AG09319 (cell line): ENCODE data around the gene PLCL1.

Experiments used
- DNase-seq: peaks from one replicate; pipeline ENCODE4 v3.0.0-alpha.2; 2010; ENCODE audit warnings: low read depth; ENCODE audit errors: extremely low read depth
- TF ChIP-seq, protein P1 (sequence below): IDR thresholded peaks from 2 replicates; pipeline ENCODE4 v1.5.1; 2011; ENCODE audit warnings: low read depth, mild to moderate bottlenecking, inconsistent platforms, low read length, moderate library complexity

Gene PLCL1

DNA sequence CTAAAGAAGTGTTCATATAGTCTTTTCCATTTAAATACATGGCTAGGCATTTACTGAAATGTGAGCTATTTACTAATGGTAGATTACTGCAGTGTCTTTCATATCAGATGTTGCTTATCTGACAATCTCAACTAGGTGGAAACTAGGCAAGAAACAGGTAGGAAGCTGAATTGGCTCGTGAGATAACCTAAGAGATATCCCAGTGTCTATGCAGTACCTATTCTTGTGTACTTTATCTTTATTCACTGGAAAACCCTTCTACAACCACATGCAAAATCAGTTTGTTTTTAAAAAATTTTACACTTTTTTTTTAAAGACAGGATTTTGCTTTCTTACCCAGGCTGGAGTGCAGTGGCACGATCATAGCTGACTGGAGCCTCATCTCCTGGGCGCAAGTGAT is 63.8 kb downstream of the PLCL1 start:
- no peak for DNase-seq
- TF ChIP-seq, protein P1, sequence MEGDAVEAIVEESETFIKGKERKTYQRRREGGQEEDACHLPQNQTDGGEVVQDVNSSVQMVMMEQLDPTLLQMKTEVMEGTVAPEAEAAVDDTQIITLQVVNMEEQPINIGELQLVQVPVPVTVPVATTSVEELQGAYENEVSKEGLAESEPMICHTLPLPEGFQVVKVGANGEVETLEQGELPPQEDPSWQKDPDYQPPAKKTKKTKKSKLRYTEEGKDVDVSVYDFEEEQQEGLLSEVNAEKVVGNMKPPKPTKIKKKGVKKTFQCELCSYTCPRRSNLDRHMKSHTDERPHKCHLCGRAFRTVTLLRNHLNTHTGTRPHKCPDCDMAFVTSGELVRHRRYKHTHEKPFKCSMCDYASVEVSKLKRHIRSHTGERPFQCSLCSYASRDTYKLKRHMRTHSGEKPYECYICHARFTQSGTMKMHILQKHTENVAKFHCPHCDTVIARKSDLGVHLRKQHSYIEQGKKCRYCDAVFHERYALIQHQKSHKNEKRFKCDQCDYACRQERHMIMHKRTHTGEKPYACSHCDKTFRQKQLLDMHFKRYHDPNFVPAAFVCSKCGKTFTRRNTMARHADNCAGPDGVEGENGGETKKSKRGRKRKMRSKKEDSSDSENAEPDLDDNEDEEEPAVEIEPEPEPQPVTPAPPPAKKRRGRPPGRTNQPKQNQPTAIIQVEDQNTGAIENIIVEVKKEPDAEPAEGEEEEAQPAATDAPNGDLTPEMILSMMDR: no peak

DNA sequence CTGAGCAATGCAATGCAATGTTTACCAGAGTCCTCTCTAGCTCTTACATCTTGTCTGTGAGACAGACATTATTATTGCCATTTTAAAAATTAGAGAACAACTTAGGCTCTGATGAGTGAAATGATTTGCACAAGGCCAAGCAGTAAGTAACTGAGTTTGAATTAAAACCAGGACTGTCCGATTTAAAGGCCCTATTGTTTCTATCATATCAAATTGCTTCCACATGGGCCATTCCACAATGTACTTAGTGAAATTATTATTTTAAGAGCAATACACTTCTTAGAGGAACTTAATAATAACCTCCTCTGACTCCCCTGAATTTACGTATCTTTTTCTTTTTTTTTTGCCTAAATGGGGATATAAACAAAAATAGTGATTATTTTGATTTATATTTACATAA is 64.6 kb downstream of the PLCL1 start:
- TF ChIP-seq, protein P1: no peak
- DNase-seq: no peak

DNA sequence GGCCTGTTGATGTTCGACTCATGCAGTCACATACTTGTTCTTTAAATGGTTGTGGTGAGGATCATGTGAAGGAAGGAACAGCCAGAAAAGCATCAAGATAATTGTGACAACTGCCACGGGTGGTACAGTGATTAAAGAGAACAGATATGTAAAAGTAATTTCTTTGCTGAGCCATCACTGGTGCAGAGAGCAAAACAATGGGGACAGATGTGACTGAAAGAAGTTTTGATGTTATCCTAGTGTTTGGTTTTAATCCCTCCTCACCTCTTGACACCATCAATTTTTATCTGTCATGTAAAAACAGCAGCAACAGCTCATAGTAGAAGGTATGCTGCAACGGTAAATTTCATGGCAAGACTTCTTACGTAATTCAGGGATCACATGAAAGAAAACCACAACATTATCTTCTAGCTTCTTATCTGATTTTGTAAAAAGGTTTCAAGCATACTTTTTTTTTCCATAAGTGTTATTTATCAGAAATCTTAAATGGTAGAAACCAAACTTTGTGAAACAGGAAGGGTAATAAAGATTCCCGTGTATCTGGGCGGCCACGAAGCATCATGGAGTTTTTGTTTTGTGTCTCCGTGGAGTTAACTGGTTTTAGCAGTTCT is 65.2 kb downstream of the PLCL1 start:
- TF ChIP-seq, protein P1: no peak
- no peak for DNase-seq

DNA sequence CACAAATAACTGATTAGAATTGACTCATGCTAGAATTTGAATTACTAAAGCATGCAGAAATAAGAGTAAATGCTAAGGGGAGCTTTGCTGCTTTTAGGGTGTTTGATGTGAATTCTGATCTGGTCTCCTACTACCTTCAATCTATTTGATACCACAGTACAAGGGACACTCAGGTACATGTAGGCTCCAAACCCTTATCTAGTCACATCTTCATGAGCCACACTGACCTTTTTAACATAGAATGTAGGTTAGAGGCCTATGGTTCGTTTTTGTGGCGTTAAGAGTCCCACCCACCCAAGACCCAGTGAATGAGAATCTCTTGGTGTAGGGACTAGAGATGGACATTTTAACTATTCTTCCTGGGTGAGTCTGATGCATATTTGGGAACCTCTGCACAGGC is 65.7 kb downstream of the PLCL1 start:
- TF ChIP-seq, protein P1: no peak
- DNase-seq: no peak

DNA sequence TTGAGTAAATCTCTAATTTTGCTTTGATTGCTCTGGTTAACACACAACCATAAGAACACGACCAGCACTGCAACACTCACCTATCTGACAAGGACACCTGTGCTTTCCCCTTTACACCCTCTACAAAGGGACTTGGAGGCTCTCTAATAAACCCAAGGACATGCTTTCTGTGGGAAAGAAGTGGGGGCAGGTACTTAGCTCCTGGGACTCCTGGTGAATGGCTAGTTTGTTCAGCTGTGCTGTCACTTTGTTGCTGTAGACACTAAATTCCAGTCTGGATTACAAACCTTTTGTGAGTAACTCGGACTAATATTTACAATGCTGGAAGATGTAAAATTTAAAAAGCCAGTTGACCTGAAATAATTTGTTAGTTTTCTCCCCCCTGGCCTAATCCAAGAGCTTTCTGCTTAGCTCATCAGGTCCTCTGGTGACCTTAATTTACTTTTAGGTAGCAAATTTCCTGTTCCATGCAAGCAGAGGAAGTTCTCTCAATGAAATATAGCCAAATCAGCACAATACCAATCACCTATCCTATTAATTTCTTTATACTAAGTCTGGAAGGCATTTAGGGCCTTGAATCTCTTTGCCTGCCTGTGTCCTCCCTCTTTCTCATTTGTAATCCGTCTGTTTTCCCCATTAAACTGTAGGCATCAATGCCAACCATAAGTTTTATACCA is 67.5 kb downstream of the PLCL1 start:
- TF ChIP-seq, protein P1: no peak
- no peak for DNase-seq

DNA sequence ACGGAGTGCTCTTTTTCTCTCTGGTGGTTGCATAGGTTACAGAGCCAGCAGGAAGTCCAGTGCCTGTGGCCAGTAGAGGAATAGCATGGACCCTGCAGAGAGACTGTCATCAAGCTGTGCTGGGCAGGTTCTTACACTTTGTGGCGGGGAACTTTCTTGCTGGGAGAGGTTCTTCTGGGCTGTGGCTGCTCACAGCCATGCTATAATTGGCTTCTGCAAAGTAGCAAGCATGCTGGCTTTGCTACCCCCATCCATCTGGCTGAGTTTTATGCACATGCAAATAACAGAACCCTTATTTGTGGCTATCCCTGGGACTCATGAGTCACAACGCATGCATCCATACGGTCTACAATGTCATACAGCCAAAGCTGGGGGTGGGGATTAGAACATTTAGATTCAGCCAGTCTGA is 68.9 kb downstream of the PLCL1 start:
- TF ChIP-seq, protein P1: no peak
- DNase-seq: no peak

DNA sequence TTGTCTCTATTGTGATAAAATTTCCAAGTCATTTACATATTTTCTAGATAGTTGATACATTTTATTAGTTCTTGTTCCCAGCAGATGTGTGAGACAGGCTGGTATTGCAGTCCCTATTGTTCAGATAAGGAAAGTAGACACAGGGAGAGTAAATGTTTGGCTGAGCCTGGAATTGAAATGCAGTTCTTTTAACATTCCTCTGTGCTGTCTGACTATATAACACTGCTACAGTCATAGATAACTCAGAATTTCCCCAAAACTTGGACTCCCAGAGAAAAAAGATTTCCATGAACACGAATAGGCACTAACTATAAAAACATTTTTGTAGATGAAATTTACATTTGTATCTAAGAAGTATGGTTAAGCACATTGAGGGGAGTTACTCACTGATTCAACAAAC is 71.4 kb downstream of the PLCL1 start:
- TF ChIP-seq, protein P1: no peak
- no peak for DNase-seq
